ENCODE data around the gene TMEM245.
"Not testable (repeated sequence)": the region's sequence is repeated elsewhere in the genome, so short reads cannot be mapped to it uniquely, and the experiment has no call there.

- not testable (repeated sequence) for TF ChIP-seq EZH2 (IDR thresholded peaks at IDR 0.05; ENCODE audit: insufficient read depth, poor library complexity, severe bottlenecking); EZH2phosphoT487 (IDR thresholded peaks at IDR 0.05; ENCODE audit: insufficient read depth, low read depth)
Observed at GRCh38 chr9:108971392-108971791, 148.4 kb downstream of the TMEM245 start.

Data from GM23248 (cell line).